Heart left ventricle (tissue), 16 donors: Measurements from ENCODE around the gene KCNMA1. TPM values are rescaled to one million over a fixed set of nuclear protein-coding genes. Genes with fewer than 3 reads are reported as not detected.

ENCODE experiments used
- ATAC-seq, 4 donors: fragments of 200-7000 bp; cut with Tn5 transposase; one replicate each; pipeline ENCODE4 v1.9.1; 2020 to 2022; ENCODE audit warnings: moderate library complexity in 4 of 4, mild to moderate bottlenecking in 3 of 4, moderate number of reproducible peaks in 1 of 4
- DNase-seq, 5 donors: peaks; one replicate each; pipeline ENCODE4 v3.0.0-alpha.2; 2020
- H3K27ac ChIP-seq, 12 donors: fragments of 200-600 bp; sonication (generic) in 4 of 12; one replicate each; pipeline versions ENCODE4 v1.5.0 to v1.8.0; 2016 to 2022; ENCODE audit warnings: mild to moderate bottlenecking in 2 of 12
- H3K27me3 ChIP-seq, 9 donors: fragments of 200-600 bp; sonication (generic) in 2 of 9; one replicate each; pipeline versions ENCODE4 v1.5.1 to v1.8.0; 2016 to 2022; ENCODE audit warnings: mild to moderate bottlenecking in 3 of 9
- H3K36me3 ChIP-seq, 9 donors: fragments of 200-600 bp; sonication (generic) in 2 of 9; one replicate each; pipeline versions ENCODE4 v1.5.0 to v1.8.0; 2018 to 2022; ENCODE audit warnings: mild to moderate bottlenecking in 2 of 9
- H3K4me1 ChIP-seq, 12 donors: fragments of 200-600 bp; sonication (generic) in 4 of 12; one replicate each; pipeline versions ENCODE4 v1.5.0 to v1.8.0; 2016 to 2022; ENCODE audit warnings: mild to moderate bottlenecking in 3 of 12
- H3K4me3 ChIP-seq, 12 donors: fragments of 200-600 bp; sonication (generic) in 4 of 12; one replicate each; pipeline versions ENCODE4 v1.5.0 to v1.8.0; 2017 to 2022; ENCODE audit warnings: mild to moderate bottlenecking in 9 of 12, moderate library complexity in 4 of 12
- H3K9me3 ChIP-seq, 12 donors: fragments of 200-600 bp; sonication (generic) in 4 of 12; one replicate each; pipeline versions ENCODE4 v1.5.0 to v1.8.0; 2016 to 2022; ENCODE audit warnings: mild to moderate bottlenecking in 1 of 12
- POLR2A ChIP-seq, 2 donors: fragments of 450-650 bp; IDR thresholded peaks; one replicate each; pipeline ENCODE4 v1.6.1; 2017; ENCODE audit warnings: antibody characterized with exemption in 2 of 2, mild to moderate bottlenecking in 2 of 2, moderate library complexity in 2 of 2
- WGBS, 4 donors: extraction: QIAGEN DNeasy Blood & Tissue Kit in 2 of 4; methylation state at CpG; one replicate each; pipeline versions ENCODE4 v1.1.5 to v1.1.7; 2013 to 2018; 5-methylcytosine and 5-hydroxymethylcytosine counted together
- intact Hi-C, 10 donors: fragments of 100-400 bp; cut with DNase I; formaldehyde crosslinking; loops; one replicate each; pipeline versions ENCODE4 v1.11.1 to v1.14.2; 2022
- polyA plus RNA-seq, 2 donors: library from polyadenylated mRNA; stranded (reverse); fragments of 200-250 nt; gene quantifications; one replicate each; pipeline ENCODE4 v1.2.3, GENCODE V29; 2013
- total RNA-seq, 9 donors: library from RNA; depleted of rRNA in 2 of 9; stranded (reverse); fragments of >200 nt in 2 of 9; fragmentation: NEBNext Ultra II Directional in 3 of 9; extraction: Animal tissue kit (Norgen Biotek cat#: 25700) in 3 of 9; gene quantifications; one replicate each; pipeline versions ENCODE4 v1.1.0 to v1.2.4, GENCODE V29; 2016 to 2023
- TF ChIP-seq, protein P1 (sequence below), 12 donors: fragments of 200-600 bp; sonication (generic) in 4 of 12; IDR thresholded peaks; one replicate each; pipeline versions ENCODE4 v1.5.0 to v1.8.0; 2018 to 2022; ENCODE audit warnings: antibody characterized with exemption in 12 of 12, mild to moderate bottlenecking in 5 of 12
- donor health status: ischemic (EF 13 %, LVEDD 7.1; RV severe dilation, severe dysfunction).
- donor health status: healthy with polysubstance abuse.
- donor health status: DM: no; HTN: yes; CAD: no.
- donor health status: DM: no; HTN: no; CAD: no.
- donor health status: ischemic (EF 25% LVEDD 6.9; RV normal size, moderate dysfunction).
- donor health status: ischemic (EF 25% LVEDD 5.7; RV mildly dilated, moderate dysfunction).
- donor health status: healthy.
- donor health status: DM: yes; HTN: yes; CAD: no.
- donor health status: ischemic (EF 35%, LVEDD 5.7; RV mildly dilated, moderate dysfunction).
- donor health status: nonischemic (EF 11% LVEDD 7.7; RV severe dilation, severe dysfunction).
- donor health status: DM: yes; HTN: yes; CAD: no.
- donor health status: PGD.
- donor health status: ischemic (EF 29% LVEDD 5.4; RV normal size, mild dysfunction).
- donor health status: nonischemic (EF 23%, LVEDD 6.1; RV moderate dilation, normal function).

Gene KCNMA1
- total and polyA plus RNA-seq, 11 donors: 0.39 to 8.7 (median 1.7) TPM

- peak overlapping the region in 1 of 12 donors; percentile 29 for H3K27ac ChIP-seq
These were observed 336.3 kb downstream of the KCNMA1 start for GRCh38 chr10:77301305-77301730.

GRCh38 chr10:77300682-77301302 lies 336.8 kb downstream of the KCNMA1 start:
- Histone ChIP-seq H3K4me3 (no peak overlapping the region), H3K27me3 (peaks cover 0 to 17% (median 4%) of the 10 kb centered on the region in 9 donors), H3K36me3 (no peaks in the 10 kb centered on the region), H3K27ac (peak overlapping the region in 1 of 12 donors; percentile 29), H3K9me3 (no peaks in the 10 kb centered on the region), H3K4me1 (no peaks in the 10 kb centered on the region)
- no peak for DNase-seq
- no peak for ATAC-seq
- no peak for TF ChIP-seq POLR2A (IDR thresholded peaks at IDR 0.05)
- TF ChIP-seq, protein P1, sequence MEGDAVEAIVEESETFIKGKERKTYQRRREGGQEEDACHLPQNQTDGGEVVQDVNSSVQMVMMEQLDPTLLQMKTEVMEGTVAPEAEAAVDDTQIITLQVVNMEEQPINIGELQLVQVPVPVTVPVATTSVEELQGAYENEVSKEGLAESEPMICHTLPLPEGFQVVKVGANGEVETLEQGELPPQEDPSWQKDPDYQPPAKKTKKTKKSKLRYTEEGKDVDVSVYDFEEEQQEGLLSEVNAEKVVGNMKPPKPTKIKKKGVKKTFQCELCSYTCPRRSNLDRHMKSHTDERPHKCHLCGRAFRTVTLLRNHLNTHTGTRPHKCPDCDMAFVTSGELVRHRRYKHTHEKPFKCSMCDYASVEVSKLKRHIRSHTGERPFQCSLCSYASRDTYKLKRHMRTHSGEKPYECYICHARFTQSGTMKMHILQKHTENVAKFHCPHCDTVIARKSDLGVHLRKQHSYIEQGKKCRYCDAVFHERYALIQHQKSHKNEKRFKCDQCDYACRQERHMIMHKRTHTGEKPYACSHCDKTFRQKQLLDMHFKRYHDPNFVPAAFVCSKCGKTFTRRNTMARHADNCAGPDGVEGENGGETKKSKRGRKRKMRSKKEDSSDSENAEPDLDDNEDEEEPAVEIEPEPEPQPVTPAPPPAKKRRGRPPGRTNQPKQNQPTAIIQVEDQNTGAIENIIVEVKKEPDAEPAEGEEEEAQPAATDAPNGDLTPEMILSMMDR (IDR thresholded peaks at IDR 0.05): no peak
- intact Hi-C loops: no loop called here
- 68 to 82% (median 70%) methylated on average over 3 of the region's 3 CpGs for WGBS, 4 donors

More at GRCh38 chr10:77301305-77301730, 336.3 kb downstream of the KCNMA1 start:
- Histone ChIP-seq H3K9me3 (no peaks in the 10 kb centered on the region), H3K4me1 (no peaks in the 10 kb centered on the region), H3K4me3 (no peak overlapping the region), H3K27me3 (peaks cover 0 to 17% (median 6%) of the 10 kb centered on the region in 9 donors), H3K36me3 (no peaks in the 10 kb centered on the region)
- DNase-seq (no peak), ATAC-seq (no peak)
- intact Hi-C loops: no loop called here
- WGBS, 4 donors: 75 to 89% (median 86%) methylated on average over 3 of the region's 3 CpGs
- TF ChIP-seq, protein P1 (IDR thresholded peaks at IDR 0.05): no peak
- TF ChIP-seq POLR2A (IDR thresholded peaks at IDR 0.05): no peak

DNA sequence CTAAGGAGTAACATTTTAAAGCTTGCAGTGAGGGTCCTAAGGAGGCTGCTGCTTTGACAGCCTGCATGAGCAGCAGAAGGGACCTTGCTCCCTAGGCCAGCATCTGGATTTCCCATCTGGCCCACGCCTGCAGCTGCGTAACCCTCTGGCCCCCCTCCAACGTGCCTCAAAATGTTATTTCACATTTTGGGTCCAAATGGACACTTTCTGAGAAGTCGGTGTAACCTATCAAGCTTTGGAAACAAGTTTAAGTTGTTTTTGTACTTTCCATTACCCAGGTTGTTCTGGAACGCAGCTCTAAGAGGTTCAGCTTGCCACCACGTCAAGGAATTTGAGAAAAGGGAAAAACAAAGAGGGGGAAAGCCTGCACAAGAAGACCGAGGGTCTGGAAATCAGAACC lies 338.3 kb downstream of the KCNMA1 start:
- intact Hi-C loops: no loop called here
- Histone ChIP-seq H3K27ac (no peak overlapping the region), H3K36me3 (no peaks in the 10 kb centered on the region), H3K27me3 (peaks cover 0 to 17% (median 2%) of the 10 kb centered on the region in 9 donors), H3K9me3 (no peaks in the 10 kb centered on the region), H3K4me3 (no peak overlapping the region), H3K4me1 (no peaks in the 10 kb centered on the region)
- WGBS, 4 donors: 68 to 75% (median 71%) methylated on average over 7 of the region's 7 CpGs
- TF ChIP-seq POLR2A (IDR thresholded peaks at IDR 0.05): no peak
- no peak for ATAC-seq
- no peak for DNase-seq

DNA sequence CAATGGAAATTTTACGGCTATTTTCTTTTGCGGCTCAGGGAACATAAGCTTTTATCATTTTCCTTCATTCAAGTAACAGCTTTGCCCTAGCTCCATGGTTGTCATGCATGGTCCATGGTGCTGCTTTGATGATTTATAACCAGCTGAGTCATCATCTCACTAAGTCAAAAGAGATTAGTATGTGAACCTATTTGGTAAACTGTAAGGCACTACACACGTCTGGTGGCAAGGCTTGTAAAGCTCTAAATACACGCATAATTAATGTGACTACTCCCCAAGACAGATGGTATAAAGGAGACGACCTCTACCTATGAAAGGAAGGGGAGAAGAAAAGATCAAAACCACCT lies 340.2 kb downstream of the KCNMA1 start:
- no peaks in the 10 kb centered on the region for H3K4me1 ChIP-seq
- WGBS, 4 donors: 52 to 75% (median 57%) methylated on average over 5 of the region's 5 CpGs
- H3K4me3 ChIP-seq: no peak overlapping the region
- ATAC-seq: no peak
- no peak overlapping the region for H3K27ac ChIP-seq
- DNase-seq: no peak
- H3K9me3 ChIP-seq: no peaks in the 10 kb centered on the region
- TF ChIP-seq, protein P1 (IDR thresholded peaks at IDR 0.05): no peak
- no peak for TF ChIP-seq POLR2A (IDR thresholded peaks at IDR 0.05)
- no peaks in the 10 kb centered on the region for H3K36me3 ChIP-seq
- intact Hi-C loops: no loop called here
- H3K27me3 ChIP-seq: peaks cover 0 to 19% (median 0%) of the 10 kb centered on the region in 9 donors
